H1 (cell line): Measurements from ENCODE around the gene PRSS16. TPM values are rescaled to one million over a fixed set of nuclear protein-coding genes. Genes with fewer than 3 reads are reported as not detected.

Source experiments
- CTCF ChIA-PET: fragments of 300-600 bp; sonication (Branson Sonifier 250); formaldehyde crosslinking; loops from one replicate; lab custom pipeline; 2021; ENCODE audit not compliant: partially characterized antibody; lab: Charles Lee
- POLR2A ChIA-PET: fragments of 300-600 bp; sonication (Branson Sonifier 250); formaldehyde crosslinking; loops from one replicate; lab custom pipeline; 2021; ENCODE audit warnings: inconsistent platforms; ENCODE audit not compliant: partially characterized antibody; lab: Charles Lee
- DNase-seq, 2 experiments: peaks; one replicate each; pipeline versions ENCODE4 v3.0.0 to v3.0.0-alpha.2; 2010 to 2022; ENCODE audit warnings: low spot score in 2 of 2, low read depth in 1 of 2, mixed read lengths in 1 of 2
- FAIRE-seq: peaks from 2 replicates; lab custom pipeline; 2011; peaks lifted over from hg19 to GRCh38; lab: Jason Lieb, UNC
- H2AFZ ChIP-seq: 2 replicates; pipeline ENCODE4 v1.8.1; 2012; ENCODE audit warnings: low read length, inconsistent platforms
- H2AK5ac ChIP-seq: 2 replicates; pipeline ENCODE4 v1.6.1; 2013; ENCODE audit warnings: low read depth, low read length
- H2BK120ac ChIP-seq: replicated peaks from 2 replicates; pipeline ENCODE3; 2013; ENCODE audit warnings: low read depth, low read length, inconsistent platforms
- H2BK12ac ChIP-seq: 2 replicates; pipeline ENCODE4 v1.6.1; 2013; ENCODE audit warnings: low read depth, low read length
- H2BK15ac ChIP-seq: 2 replicates; pipeline ENCODE4 v1.6.1; 2013; ENCODE audit warnings: low read length
- H2BK20ac ChIP-seq: 2 replicates; pipeline ENCODE4 v1.6.1; 2013; ENCODE audit warnings: low read length
- H2BK5ac ChIP-seq: 2 replicates; pipeline ENCODE4 v1.6.1; 2013; ENCODE audit warnings: low read depth, low read length
- H3K14ac ChIP-seq: 2 replicates; pipeline ENCODE4 v1.6.1; 2013; ENCODE audit warnings: inconsistent platforms; ENCODE audit not compliant: insufficient read length
- H3K18ac ChIP-seq: 2 replicates; pipeline ENCODE4 v1.6.1; 2013; ENCODE audit warnings: low read length; ENCODE audit errors: extremely low read depth
- H3K23ac ChIP-seq: 2 replicates; pipeline ENCODE4 v1.6.1; 2013; ENCODE audit warnings: inconsistent platforms; ENCODE audit not compliant: insufficient read length
- H3K23me2 ChIP-seq: 2 replicates; pipeline ENCODE4 v1.6.1; 2013; ENCODE audit warnings: low read depth, low read length
- H3K27ac ChIP-seq: 2 replicates; pipeline ENCODE4 v1.6.1; 2011; ENCODE audit warnings: low read depth, low read length, inconsistent platforms
- H3K27me3 ChIP-seq, 4 experiments: replicated peaks in 1 of 4; 1 replicate in 1 of 4; 2 replicates in 3 of 4; pipeline versions ENCODE4 v1.6.1 to v1.8.1; 2011 to 2013; ENCODE audit warnings: low read length in 3 of 4, mild to moderate bottlenecking in 3 of 4, inconsistent platforms in 2 of 4, mixed read lengths in 2 of 4, moderate library complexity in 1 of 4; ENCODE audit not compliant: control insufficient read depth in 3 of 4, insufficient read depth in 3 of 4; ENCODE audit errors: extremely low read depth in 1 of 4
- H3K36me3 ChIP-seq, 4 experiments: 2 replicates each; pipeline versions ENCODE4 v1.6.1 to v1.8.1; 2011 to 2013; ENCODE audit warnings: mild to moderate bottlenecking in 4 of 4, low read length in 3 of 4, moderate library complexity in 2 of 4, control low read depth in 1 of 4, inconsistent platforms in 1 of 4; ENCODE audit not compliant: insufficient read depth in 4 of 4, control insufficient read depth in 2 of 4
- H3K4ac ChIP-seq: replicated peaks from 2 replicates; pipeline ENCODE3; 2013; ENCODE audit warnings: low read length, low read depth, mixed read lengths, inconsistent platforms; ENCODE audit not compliant: insufficient read length
- H3K4me1 ChIP-seq, 4 experiments: replicated peaks in 1 of 4; 1 replicate in 1 of 4; 2 replicates in 3 of 4; pipeline versions ENCODE4 v1.6.1 to v1.8.1; 2011 to 2013; ENCODE audit warnings: low read length in 3 of 4, inconsistent platforms in 2 of 4, mixed read lengths in 1 of 4; ENCODE audit not compliant: insufficient read depth in 4 of 4, control insufficient read depth in 3 of 4
- H3K4me2 ChIP-seq, 2 experiments: 2 replicates each; pipeline versions ENCODE4 v1.6.1 to v1.8.1; 2011 to 2013; ENCODE audit warnings: low read depth in 2 of 2, low read length in 2 of 2, control low read depth in 1 of 2, inconsistent platforms in 1 of 2, mild to moderate bottlenecking in 1 of 2; ENCODE audit not compliant: insufficient read depth in 1 of 2
- H3K4me3 ChIP-seq, 4 experiments: fragments of 200-600, 300-600 bp in 1 of 4; sonication (generic), shearing (Covaris generic), sonication (Bioruptor Twin) in 1 of 4; 2 replicates each; pipeline versions ENCODE4 v1.5.1 to v1.8.1; 2011 to 2016; ENCODE audit warnings: low read length in 4 of 4, low read depth in 3 of 4, control low read depth in 2 of 4, inconsistent platforms in 2 of 4, mild to moderate bottlenecking in 2 of 4, mixed read lengths in 1 of 4, moderate library complexity in 1 of 4; ENCODE audit not compliant: insufficient read depth in 2 of 4; ENCODE audit errors: extremely low read depth in 1 of 4
- H3K56ac ChIP-seq: replicated peaks from 2 replicates; pipeline ENCODE3; 2013; ENCODE audit warnings: low read depth, mild to moderate bottlenecking, mixed read lengths, low read length, inconsistent platforms; ENCODE audit not compliant: insufficient read length
- H3K79me1 ChIP-seq: 2 replicates; pipeline ENCODE4 v1.6.1; 2013; ENCODE audit warnings: low read depth, low read length, control low read depth
- H3K79me2 ChIP-seq, 2 experiments: 2 replicates each; pipeline versions ENCODE4 v1.6.1 to v1.8.1; 2012 to 2013; ENCODE audit warnings: low read length in 2 of 2, mild to moderate bottlenecking in 2 of 2, inconsistent platforms in 1 of 2; ENCODE audit not compliant: insufficient read depth in 2 of 2, control insufficient read depth in 1 of 2
- H3K9ac ChIP-seq, 4 experiments: replicated peaks in 1 of 4; 1 replicate in 1 of 4; 2 replicates in 3 of 4; pipeline versions ENCODE4 v1.6.1 to v1.8.1; 2011 to 2013; ENCODE audit warnings: low read depth in 3 of 4, low read length in 3 of 4, control low read depth in 2 of 4, mild to moderate bottlenecking in 2 of 4, moderate library complexity in 2 of 4, inconsistent platforms in 1 of 4; ENCODE audit errors: extremely low read depth in 1 of 4
- H3K9me3 ChIP-seq, 2 experiments: 2 replicates each; pipeline versions ENCODE4 v1.6.1 to v1.8.1; 2012 to 2013; ENCODE audit warnings: mild to moderate bottlenecking in 2 of 2, moderate library complexity in 2 of 2, control low read depth in 1 of 2, inconsistent platforms in 1 of 2, low read depth in 1 of 2, low read length in 1 of 2, mixed read lengths in 1 of 2; ENCODE audit not compliant: insufficient read depth in 2 of 2
- H4K20me1 ChIP-seq, 2 experiments: replicated peaks in 1 of 2; 2 replicates each; pipeline versions ENCODE3 to v1.8.1; 2011 to 2013; ENCODE audit warnings: inconsistent platforms in 2 of 2, low read length in 2 of 2, mild to moderate bottlenecking in 1 of 2; ENCODE audit not compliant: insufficient read depth in 2 of 2, control insufficient read depth in 1 of 2
- H4K5ac ChIP-seq: 2 replicates; pipeline ENCODE4 v1.6.1; 2013; ENCODE audit warnings: low read length, low read depth, mixed read lengths, inconsistent platforms; ENCODE audit not compliant: insufficient read length
- H4K8ac ChIP-seq: 2 replicates; pipeline ENCODE4 v1.8.0; 2013; ENCODE audit warnings: mild to moderate bottlenecking, moderate library complexity, low read length, inconsistent platforms; ENCODE audit not compliant: insufficient read depth; ENCODE audit errors: extremely low read depth
- H4K91ac ChIP-seq: replicated peaks from 2 replicates; pipeline ENCODE3; 2013; ENCODE audit warnings: low read length, mixed read lengths, inconsistent platforms; ENCODE audit not compliant: insufficient read length
- ATF3 ChIP-seq: IDR thresholded peaks from 2 replicates; pipeline ENCODE4 v1.6.1; 2011; ENCODE audit warnings: low read depth, mild to moderate bottlenecking, low read length; ENCODE audit not compliant: insufficient read depth
- CBX8 ChIP-seq: fragments of 300-800, 300-1000 bp; sonication (generic); IDR thresholded peaks from 2 replicates; pipeline ENCODE4 v1.7.1; 2016; ENCODE audit warnings: low read depth, low read length, borderline replicate concordance
- CTBP2 ChIP-seq: IDR thresholded peaks from 2 replicates; pipeline ENCODE4 v1.7.0; 2011; ENCODE audit warnings: borderline replicate concordance, mild to moderate bottlenecking, moderate library complexity, mixed read lengths, low read length; ENCODE audit not compliant: insufficient read depth, insufficient read length
- EP300 ChIP-seq, 2 experiments: IDR thresholded peaks; 1 replicate in 1 of 2; 2 replicates in 1 of 2; pipeline ENCODE4 v1.6.1; 2011 to 2012; ENCODE audit warnings: low read depth in 2 of 2, low read length in 2 of 2, mild to moderate bottlenecking in 2 of 2, borderline replicate concordance in 1 of 2, inconsistent platforms in 1 of 2, moderate library complexity in 1 of 2
- JUN ChIP-seq: IDR thresholded peaks from 2 replicates; pipeline ENCODE4 v1.6.1; 2011; ENCODE audit warnings: low read depth, mild to moderate bottlenecking, improper control_type of control experiment, low read length
- KDM5A ChIP-seq: fragments of 200-600 bp; IDR thresholded peaks from 2 replicates; pipeline ENCODE4 v1.7.1; 2012; ENCODE audit warnings: mild to moderate bottlenecking, low read length, inconsistent platforms, mixed read lengths
- PHF8 ChIP-seq: fragments of 200-600 bp; sonication (generic); conservative IDR thresholded peaks from 2 replicates; pipeline ENCODE4 v1.7.1; 2012; ENCODE audit warnings: low read depth, mild to moderate bottlenecking, inconsistent platforms, low read length, moderate library complexity
- POU5F1 ChIP-seq: IDR thresholded peaks from 2 replicates; pipeline ENCODE4 v1.6.1; 2011; ENCODE audit warnings: low read depth, mild to moderate bottlenecking, low read length, moderate library complexity
- USF2 ChIP-seq: IDR thresholded peaks from 2 replicates; pipeline ENCODE4 v1.6.1; 2011; ENCODE audit warnings: low read length, improper control_type of control experiment
- WGBS, 2 experiments: shearing (Covaris generic) in 1 of 2; methylation state at CpG; one replicate each; pipeline versions ENCODE4 v1.1.6 to v1.1.7; 2013 to 2015; ENCODE audit warnings: low lambda C conversion rate in 2 of 2, mixed read lengths in 2 of 2, inconsistent platforms in 1 of 2, low coverage in 1 of 2, missing lambda C conversion rate in 1 of 2; ENCODE audit not compliant: insufficient replicate concordance in 2 of 2, insufficient coverage in 1 of 2, insufficient read length in 1 of 2; ENCODE audit errors: extremely low coverage in 1 of 2, missing lambda C conversion rate in 1 of 2; 5-methylcytosine and 5-hydroxymethylcytosine counted together
- polyA plus RNA-seq, 7 experiments: library from polyadenylated mRNA; depleted of rRNA in 3 of 7; stranded (reverse) in 5 of 7; unstranded in 2 of 7; fragments of >200 nt in 5 of 7; fragments of 200-250 nt in 2 of 7; gene quantifications; 1 replicate in 5 of 7; 2 replicates in 1 of 7; 4 replicates in 1 of 7; pipeline versions ENCODE4 v1.2.1 to v1.2.3, GENCODE V29; 2011 to 2013; ENCODE audit warnings: missing spikeins in 2 of 7, mixed read lengths in 2 of 7
- total RNA-seq: library from RNA; stranded (reverse); fragmentation: NEBNext Ultra II Directional; extraction: Animal tissue kit (Norgen Biotek cat#: 25700); gene quantifications from 2 replicates; pipeline ENCODE4 v1.2.1, GENCODE V29; 2021

The PRSS16 gene
- total and polyA plus RNA-seq, 2 of the 8 experiments (the other 6 are each of a cell fraction or from before 2014, with no cell fraction given), result 20.2 to 38.9 TPM

GRCh38 chr6:27248783-27249182 lies 1.3 kb downstream of the PRSS16 start:
- Histone ChIP-seq H3K27me3 (peaks cover 0 to 5% (median 0%) of the 10 kb centered on the region in 4 experiments; a peak in 4 of 7 replicates), H3K23me2 (no peaks in the 10 kb centered on the region), H3K4me3 (no peak overlapping the region), H3K79me2 (no peaks in the 10 kb centered on the region), H3K79me1 (no peaks in the 10 kb centered on the region), H3K36me3 (no peaks in the 10 kb centered on the region), H4K20me1 (no peaks in the 10 kb centered on the region), H3K4me1 (peaks cover 2 to 8% (median 3%) of the 10 kb centered on the region in 4 experiments; a peak in 4 of 7 replicates), H3K56ac (no peak overlapping the region), H3K23ac (no peak overlapping the region), H3K9me3 (no peaks in the 10 kb centered on the region), H2BK120ac (no peak overlapping the region), H4K5ac (no peak overlapping the region), H2AFZ (no peak overlapping the region), H4K8ac (no peak overlapping the region; the same call in none of the 2 replicates), H3K14ac (no peak overlapping the region), H4K91ac (no peak overlapping the region), H2BK20ac (no peak overlapping the region), H3K4ac (no peak overlapping the region), H3K4me2 (no peak overlapping the region), H3K9ac (no peak overlapping the region), H3K27ac (no peak overlapping the region), H2BK15ac (no peak overlapping the region), H2AK5ac (no peak overlapping the region), H3K18ac (no peak overlapping the region), H2BK12ac (no peak overlapping the region), H2BK5ac (no peak overlapping the region)
- ChIA-PET CTCF (no interaction called here), POLR2A (interaction anchor here (0.6 kb wide), 1 partner anchor 290 kb away, joined by 3 read pairs; no protein-coding TSS in a partner anchor)
- 91% methylated on average over 3 of the region's 3 CpGs; no CpG with 5 or more reads in 1 of the 2 experiments for WGBS, 2 experiments
- no peak for FAIRE-seq
- no peak for DNase-seq
- no peak for TF ChIP-seq PHF8
- TF ChIP-seq CTBP2, result no peak
- TF ChIP-seq KDM5A, result no peak
- no peak for TF ChIP-seq CBX8
- no peak for TF ChIP-seq USF2
- TF ChIP-seq JUN, result no peak
- TF ChIP-seq POU5F1, result no peak
- TF ChIP-seq ATF3, result no peak
- TF ChIP-seq EP300 (IDR thresholded peaks at IDR 0.05; ENCODE audit: borderline replicate concordance in 1 of 2, low read depth in 2 of 2, low read length in 2 of 2), result no peak
